MCF 10A (cell line): ENCODE measurements around the gene KAZALD1. TPM values are rescaled to one million over a fixed set of nuclear protein-coding genes. Genes with fewer than 3 reads are reported as not detected.

ENCODE experiments used
- BruUV-seq: library from RNA; stranded (reverse); fragments of 400-500 nt; replicated peaks from 2 replicates; lab custom pipeline; 2021; lab: Mats Ljungman, UMichigan
- CTCF ChIA-PET: fragments of 300-600 bp; sonication (Branson Sonifier 250); formaldehyde crosslinking; extraction: SDS; loops from one replicate; lab custom pipeline; 2021; ENCODE audit warnings: antibody characterized with exemption, inconsistent platforms; lab: Yijun Ruan, JAX
- POLR2A ChIA-PET: fragments of 300-600, 350-650 bp; sonication (Branson Sonifier 250); formaldehyde crosslinking; extraction: SDS; loops from one replicate; lab custom pipeline; 2020; ENCODE audit warnings: antibody characterized with exemption, inconsistent platforms; lab: Yijun Ruan, JAX
- DNase-seq: peaks from one replicate; pipeline ENCODE4 v3.0.0-alpha.2; 2018; ENCODE audit not compliant: unreplicated experiment
- H3K27ac Mint-ChIP-seq: one replicate; pipeline ENCODE4 v1.8.0; 2022; ENCODE audit warnings: mild to moderate bottlenecking, low read depth, mixed read lengths; ENCODE audit not compliant: unreplicated experiment
- H3K27me3 Mint-ChIP-seq: one replicate; pipeline ENCODE4 v1.8.0; 2022; ENCODE audit warnings: mixed read lengths; ENCODE audit not compliant: insufficient read depth, unreplicated experiment
- H3K36me3 Mint-ChIP-seq: one replicate; pipeline ENCODE4 v1.8.0; 2022; ENCODE audit warnings: mild to moderate bottlenecking, moderate library complexity, mixed read lengths; ENCODE audit not compliant: insufficient read depth, unreplicated experiment
- H3K4me1 Mint-ChIP-seq: one replicate; pipeline ENCODE4 v1.8.0; 2022; ENCODE audit warnings: mixed read lengths; ENCODE audit not compliant: insufficient read depth, unreplicated experiment
- H3K4me3 Mint-ChIP-seq: one replicate; pipeline ENCODE4 v1.8.0; 2022; ENCODE audit warnings: mild to moderate bottlenecking, moderate library complexity, mixed read lengths; ENCODE audit not compliant: unreplicated experiment
- H3K9me3 Mint-ChIP-seq: one replicate; pipeline ENCODE4 v1.8.0; 2022; ENCODE audit warnings: mixed read lengths; ENCODE audit not compliant: unreplicated experiment
- intact Hi-C: fragments of 100-400 bp; cut with micrococcal nuclease; formaldehyde crosslinking; loops from 2 replicates; pipeline ENCODE4 v1.14.1; 2022
- total RNA-seq: library from RNA; stranded (reverse); gene quantifications from 2 replicates; pipeline ENCODE4 v1.2.3, GENCODE V29; 2022
- TF ChIP-seq, protein P1 (sequence below): fragments of 200-600 bp; IDR thresholded peaks from one replicate; pipeline ENCODE4 v1.8.0; 2022; ENCODE audit warnings: antibody characterized with exemption, mild to moderate bottlenecking; ENCODE audit not compliant: unreplicated experiment

Gene KAZALD1
- total RNA-seq, 1 experiment from 2014 or later, result 2.4 TPM

- H3K4me1 Mint-ChIP-seq, result peaks cover 9% of the 10 kb centered on the region
- BruUV-seq, result no TSS peak
- ChIA-PET CTCF (interaction anchor here (1.2 to 14.1 kb wide), 4 partner anchors 11 to 50 kb away, joined by 3 to 419 read pairs (median 8); no protein-coding TSS in a partner anchor), POLR2A (no interaction called here)
- H3K4me3 Mint-ChIP-seq, result no peak overlapping the region
- no peak for DNase-seq
- H3K36me3 Mint-ChIP-seq, result no peaks in the 10 kb centered on the region
- TF ChIP-seq, protein P1, sequence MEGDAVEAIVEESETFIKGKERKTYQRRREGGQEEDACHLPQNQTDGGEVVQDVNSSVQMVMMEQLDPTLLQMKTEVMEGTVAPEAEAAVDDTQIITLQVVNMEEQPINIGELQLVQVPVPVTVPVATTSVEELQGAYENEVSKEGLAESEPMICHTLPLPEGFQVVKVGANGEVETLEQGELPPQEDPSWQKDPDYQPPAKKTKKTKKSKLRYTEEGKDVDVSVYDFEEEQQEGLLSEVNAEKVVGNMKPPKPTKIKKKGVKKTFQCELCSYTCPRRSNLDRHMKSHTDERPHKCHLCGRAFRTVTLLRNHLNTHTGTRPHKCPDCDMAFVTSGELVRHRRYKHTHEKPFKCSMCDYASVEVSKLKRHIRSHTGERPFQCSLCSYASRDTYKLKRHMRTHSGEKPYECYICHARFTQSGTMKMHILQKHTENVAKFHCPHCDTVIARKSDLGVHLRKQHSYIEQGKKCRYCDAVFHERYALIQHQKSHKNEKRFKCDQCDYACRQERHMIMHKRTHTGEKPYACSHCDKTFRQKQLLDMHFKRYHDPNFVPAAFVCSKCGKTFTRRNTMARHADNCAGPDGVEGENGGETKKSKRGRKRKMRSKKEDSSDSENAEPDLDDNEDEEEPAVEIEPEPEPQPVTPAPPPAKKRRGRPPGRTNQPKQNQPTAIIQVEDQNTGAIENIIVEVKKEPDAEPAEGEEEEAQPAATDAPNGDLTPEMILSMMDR, result no peak
- H3K27ac Mint-ChIP-seq, result no peak overlapping the region
- no peaks in the 10 kb centered on the region for H3K9me3 Mint-ChIP-seq
- no peaks in the 10 kb centered on the region for H3K27me3 Mint-ChIP-seq
- intact Hi-C loops, result no loop called here
Observed at GRCh38 chr10:101090597-101090996, 28.8 kb downstream of the KAZALD1 start.

- DNase-seq, result no peak
- Mint-ChIP-seq H3K4me3 (no peak overlapping the region), H3K9me3 (no peaks in the 10 kb centered on the region), H3K27me3 (no peaks in the 10 kb centered on the region), H3K27ac (no peak overlapping the region), H3K36me3 (no peaks in the 10 kb centered on the region), H3K4me1 (peaks cover 9% of the 10 kb centered on the region)
- POLR2A ChIA-PET, result interaction anchor here (0.6 to 1.4 kb wide), 4 partner anchors 9 to 1623 kb away, joined by 3 to 5 read pairs (median 4); partner anchors contain the start of gene SFXN2
- intact Hi-C loops, result no loop called here
- TF ChIP-seq, protein P1, result no peak
- CTCF ChIA-PET, result interaction anchor here (0.6 to 14.1 kb wide), 13 partner anchors 8 to 355 kb away, joined by 3 to 419 read pairs (median 4); no protein-coding TSS in a partner anchor
- no TSS peak for BruUV-seq
Observed at GRCh38 chr10:101091546-101092290, 29.9 kb downstream of the KAZALD1 start.

DNA sequence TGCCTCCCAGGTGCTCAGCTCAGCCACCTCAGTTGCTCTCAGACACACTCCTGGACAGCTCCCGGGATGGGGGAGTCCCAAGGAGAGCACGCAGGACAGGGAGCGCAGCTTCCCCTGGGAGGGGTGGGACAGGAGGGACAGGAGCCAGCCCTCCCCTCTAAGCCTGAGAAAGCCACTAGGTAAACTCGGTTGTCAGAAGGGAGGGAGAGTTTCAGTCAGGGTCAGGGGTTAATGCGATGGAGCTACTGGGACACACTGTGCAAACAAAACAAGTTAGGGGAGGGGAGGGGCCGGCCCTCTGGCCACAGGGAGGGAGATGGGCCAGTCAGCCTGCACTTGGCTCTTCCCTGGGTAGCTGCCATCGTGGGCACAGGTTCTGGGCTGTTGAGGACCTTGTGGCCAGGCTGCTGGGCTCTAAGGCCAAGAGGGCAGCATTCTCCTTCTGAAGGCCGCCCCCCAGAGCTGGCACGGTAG, 31.1 kb downstream of the KAZALD1 start:
- TF ChIP-seq, protein P1, result no peak
- no TSS peak for BruUV-seq
- DNase-seq, result no peak
- Mint-ChIP-seq H3K4me1 (peaks cover 9% of the 10 kb centered on the region), H3K27me3 (no peaks in the 10 kb centered on the region), H3K36me3 (no peaks in the 10 kb centered on the region), H3K9me3 (no peaks in the 10 kb centered on the region), H3K4me3 (no peak overlapping the region), H3K27ac (no peak overlapping the region)
- POLR2A ChIA-PET, result interaction anchor here (1.1 to 1.2 kb wide), 2 partner anchors 35 to 49 kb away, joined by 3 to 4 read pairs; no protein-coding TSS in a partner anchor
- CTCF ChIA-PET, result interaction anchor here (0.6 to 14.1 kb wide), 12 partner anchors 9 to 612 kb away, joined by 3 to 419 read pairs (median 5); no protein-coding TSS in a partner anchor
- intact Hi-C loops, result no loop called here
